ENCODE data around the gene SPTBN4.

The SPTBN4 gene

GRCh38 chr19:40605216-40605971 is 138.6 kb downstream of the SPTBN4 start:
- peak; percentile 79 for DNase-seq

- no peak for DNase-seq
Observed at GRCh38 chr19:40607311-40608239, 140.8 kb downstream of the SPTBN4 start.

- no peak for DNase-seq
Observed at GRCh38 chr19:40608240-40608621, 141.4 kb downstream of the SPTBN4 start.

- no peak for DNase-seq
Observed at GRCh38 chr19:40608957-40609356, 142.2 kb downstream of the SPTBN4 start.

GRCh38 chr19:40609561-40610395 is 143.0 kb downstream of the SPTBN4 start:
- DNase-seq = peak; percentile 65

- DNase-seq = peak; percentile 64
Observed at GRCh38 chr19:40610396-40611064, 143.7 kb downstream of the SPTBN4 start.

- no peak for DNase-seq
Observed at GRCh38 chr19:40611096-40611495, 144.3 kb downstream of the SPTBN4 start.

- DNase-seq = no peak
Observed at GRCh38 chr19:40611900-40612698, 145.3 kb downstream of the SPTBN4 start.

GRCh38 chr19:40612831-40613689 is 146.3 kb downstream of the SPTBN4 start:
- no peak for DNase-seq

GRCh38 chr19:40613690-40614621 is 147.2 kb downstream of the SPTBN4 start:
- DNase-seq = peak; percentile 56

GRCh38 chr19:40614622-40615411 is 148.0 kb downstream of the SPTBN4 start:
- no peak for DNase-seq

- DNase-seq = no peak
Observed at GRCh38 chr19:40616178-40616577, 149.4 kb downstream of the SPTBN4 start.

GRCh38 chr19:40616941-40617340 is 150.1 kb downstream of the SPTBN4 start:
- no peak for DNase-seq

- no peak for DNase-seq
Observed at GRCh38 chr19:40617961-40618360, 151.2 kb downstream of the SPTBN4 start.

GRCh38 chr19:40619333-40620160 is 152.7 kb downstream of the SPTBN4 start:
- no peak for DNase-seq

- no peak for DNase-seq
Observed at GRCh38 chr19:40620161-40620485, 153.3 kb downstream of the SPTBN4 start.

GRCh38 chr19:40621283-40621682 is 154.5 kb downstream of the SPTBN4 start:
- DNase-seq = no peak

Measured in activated gamma-delta T cell (primary cell).